GM12878 (cell line): ENCODE data around the gene ACOT12. TPM values are rescaled to one million over a fixed set of nuclear protein-coding genes. Genes with fewer than 3 reads are reported as not detected.
"Not testable (repeated sequence)": the region's sequence is repeated elsewhere in the genome, so short reads cannot be mapped to it uniquely, and the experiment has no call there.

Experiments
- ATAC-seq: fragments of 200-7000 bp; cut with Tn5 transposase; 3 replicates; pipeline ENCODE4 v1.9.1; 2020; ENCODE audit warnings: mild to moderate bottlenecking, moderate library complexity
- BruUV-seq: library from RNA; stranded (reverse); fragments of 400-500 nt; replicated peaks from 2 replicates; lab custom pipeline; 2021; lab: Mats Ljungman, UMichigan
- CTCF ChIA-PET: fragments of 300-600 bp; sonication (Branson Sonifier 250); formaldehyde crosslinking; extraction: SDS; loops from one replicate; lab custom pipeline; 2021; ENCODE audit warnings: inconsistent platforms; lab: Yijun Ruan, JAX
- POLR2A ChIA-PET: fragments of 350-600 bp; formaldehyde crosslinking; extraction: SDS; loops from one replicate; lab custom pipeline; 2021; ENCODE audit warnings: inconsistent platforms; lab: Charles Lee
- RAD21 ChIA-PET: fragments of 300-600 bp; sonication (Branson Sonifier 250); formaldehyde crosslinking; loops from one replicate; lab custom pipeline; 2023; ENCODE audit warnings: antibody characterized with exemption; ENCODE audit not compliant: unreplicated experiment; lab: Charles Lee
- SMC1A ChIA-PET: fragments of 300-600 bp; sonication (Branson Sonifier 250); formaldehyde crosslinking; loops from one replicate; lab custom pipeline; 2023; ENCODE audit not compliant: unreplicated experiment, uncharacterized antibody; lab: Charles Lee
- DNase-seq: peaks from one replicate; pipeline ENCODE4 v3.0.0-alpha.2; 2011; ENCODE audit warnings: low read depth, low spot score
- FAIRE-seq: peaks from 3 replicates; lab custom pipeline; 2011; peaks lifted over from hg19 to GRCh38; lab: Jason Lieb, UNC
- H2AFZ ChIP-seq: 2 replicates; pipeline ENCODE4 v1.6.0; 2011; ENCODE audit warnings: low read depth, low read length, control low read depth; ENCODE audit not compliant: control insufficient read depth
- H3K27ac ChIP-seq: 2 replicates; pipeline ENCODE4 v1.5.1; 2011; ENCODE audit warnings: control low read depth; ENCODE audit not compliant: control insufficient read depth, insufficient read depth
- H3K27me3 ChIP-seq, 2 experiments: replicated peaks in 1 of 2; 2 replicates each; pipeline versions ENCODE4 v1.6.0 to v1.6.1; 2011; ENCODE audit warnings: low read length in 1 of 2; ENCODE audit not compliant: control insufficient read depth in 2 of 2, insufficient read depth in 2 of 2
- H3K36me3 ChIP-seq, 2 experiments: 2 replicates each; pipeline ENCODE4 v1.5.1; 2011; ENCODE audit warnings: low read length in 1 of 2; ENCODE audit not compliant: control insufficient read depth in 2 of 2, insufficient read depth in 2 of 2
- H3K4me1 ChIP-seq: 2 replicates; pipeline ENCODE4 v1.6.1; 2011; ENCODE audit warnings: mild to moderate bottlenecking, low read length, moderate library complexity, mixed read lengths; ENCODE audit not compliant: control insufficient read depth, insufficient read depth
- H3K4me2 ChIP-seq: 2 replicates; pipeline ENCODE4 v1.6.0; 2011; ENCODE audit warnings: control low read depth; ENCODE audit not compliant: control insufficient read depth, insufficient read depth
- H3K4me3 ChIP-seq: fragments of 200-600 bp; sonication (generic); 2 replicates; pipeline ENCODE4 v1.5.1; 2016
- H3K79me2 ChIP-seq: 2 replicates; pipeline ENCODE4 v1.6.0; 2011; ENCODE audit warnings: low read length; ENCODE audit not compliant: control insufficient read depth, insufficient read depth
- H3K9ac ChIP-seq: 2 replicates; pipeline ENCODE4 v1.8.0; 2011; ENCODE audit warnings: low read length, control low read depth, mixed read lengths; ENCODE audit not compliant: control insufficient read depth, insufficient read depth
- H3K9me3 ChIP-seq: replicated peaks from 3 replicates; pipeline ENCODE4 v1.5.1; 2011; ENCODE audit warnings: mild to moderate bottlenecking, low read length; ENCODE audit not compliant: control insufficient read depth, insufficient read depth
- H4K20me1 ChIP-seq: 2 replicates; pipeline ENCODE4 v1.6.0; 2011; ENCODE audit not compliant: control insufficient read depth, insufficient read depth
- ASH2L ChIP-seq: fragments of 300-600, 200-600 bp; sonication (generic); IDR thresholded peaks from 2 replicates; pipeline ENCODE4 v1.6.1; 2017; ENCODE audit warnings: low read depth, mild to moderate bottlenecking, borderline replicate concordance
- ATF7 ChIP-seq: fragments of 450-650 bp; IDR thresholded peaks from 2 replicates; pipeline ENCODE4 v1.6.1; 2016; ENCODE audit warnings: low read depth, mild to moderate bottlenecking
- CHD1 ChIP-seq: IDR thresholded peaks from 2 replicates; pipeline ENCODE4 v1.6.1; 2012; ENCODE audit warnings: low read depth, low read length, improper control_type of control experiment
- CREB1 ChIP-seq: IDR thresholded peaks from 2 replicates; pipeline ENCODE4 v1.6.1; 2012; ENCODE audit warnings: low read depth, mild to moderate bottlenecking, inconsistent platforms
- EGR1 ChIP-seq, 2 experiments: IDR thresholded peaks; 1 replicate in 1 of 2; 2 replicates in 1 of 2; pipeline ENCODE4 v1.6.1; 2011 to 2012; ENCODE audit warnings: low read depth in 2 of 2, low read length in 2 of 2, borderline replicate concordance in 1 of 2, mild to moderate bottlenecking in 1 of 2, moderate library complexity in 1 of 2
- FOXM1 ChIP-seq: IDR thresholded peaks from 2 replicates; pipeline ENCODE4 v1.6.1; 2012; ENCODE audit warnings: low read depth, mild to moderate bottlenecking, inconsistent platforms, low read length, moderate library complexity
- HDGF ChIP-seq: fragments of 450-650 bp; IDR thresholded peaks from 2 replicates; pipeline ENCODE4 v1.6.1; 2016; ENCODE audit warnings: antibody characterized with exemption
- IKZF2 ChIP-seq, 2 experiments: fragments of 450-650 bp; IDR thresholded peaks; 2 replicates each; pipeline ENCODE4 v1.6.1; 2017; ENCODE audit warnings: mild to moderate bottlenecking in 2 of 2, moderate library complexity in 2 of 2
- KLF5 ChIP-seq: fragments of 450-650 bp; IDR thresholded peaks from 2 replicates; pipeline ENCODE4 v1.6.1; 2014; ENCODE audit warnings: mild to moderate bottlenecking; ENCODE audit not compliant: partially characterized antibody
- NRF1 ChIP-seq: conservative IDR thresholded peaks from 2 replicates; pipeline ENCODE4 v1.6.1; 2011; ENCODE audit warnings: mild to moderate bottlenecking, low read depth, low read length, improper control_type of control experiment
- POLR2AphosphoS5 ChIP-seq: IDR thresholded peaks from 2 replicates; pipeline ENCODE4 v1.6.1; 2011; ENCODE audit warnings: mild to moderate bottlenecking, low read length, inconsistent platforms
- ZNF207 ChIP-seq: fragments of 450-650 bp; IDR thresholded peaks from 2 replicates; pipeline ENCODE4 v1.6.1; 2014; ENCODE audit warnings: antibody characterized with exemption, mild to moderate bottlenecking, borderline replicate concordance
- ZNF24 ChIP-seq: fragments of 450-650 bp; IDR thresholded peaks from 2 replicates; pipeline ENCODE4 v1.6.1; 2017; ENCODE audit warnings: antibody characterized with exemption, mild to moderate bottlenecking
- WGBS: methylation state at CpG from one replicate; pipeline ENCODE4 v1.1.6; 2016; ENCODE audit warnings: low lambda C conversion rate; ENCODE audit not compliant: insufficient replicate concordance, insufficient coverage; ENCODE audit errors: missing lambda C conversion rate; 5-methylcytosine and 5-hydroxymethylcytosine counted together
- in situ Hi-C: fragments of 300-500 bp; cut with MboI; formaldehyde crosslinking; loops from 9 replicates; pipeline ENCODE4 v1.14.3; 2018; ENCODE audit warnings: mixed read lengths
- intact Hi-C: fragments of 100-400 bp; cut with micrococcal nuclease; formaldehyde crosslinking; loops from one replicate; pipeline ENCODE4 v1.14.2; 2022; ENCODE audit not compliant: unreplicated experiment
- polyA plus RNA-seq, 11 experiments: library from polyadenylated mRNA; depleted of rRNA in 4 of 11; unstranded in 6 of 11; stranded (reverse) in 5 of 11; fragments of >200 nt; fragmentation: Nextera tagmentation in 4 of 11; fragmentation: Illumina TruSeq in 1 of 11; extraction: Ambion mirVana in 4 of 11; extraction: Trizol in 1 of 11; gene quantifications; 1 replicate in 1 of 11; 2 replicates in 10 of 11; pipeline versions ENCODE4 v1.2.1 to v1.2.3, GENCODE V29; 2011 to 2016; ENCODE audit warnings: inconsistent platforms in 2 of 11, missing spikeins in 2 of 11, low read depth in 1 of 11
- total RNA-seq, 4 experiments: library from RNA; depleted of rRNA in 3 of 4; stranded (reverse); fragments of >200 nt in 3 of 4; fragmentation: Illumina TruSeq in 1 of 4; extraction: Trizol in 1 of 4; gene quantifications; 2 replicates each; pipeline versions ENCODE4 v1.2.1 to v1.2.3, GENCODE V29; 2013 to 2021
- TF ChIP-seq, protein P1 (sequence below): fragments of 450-650 bp; IDR thresholded peaks from 2 replicates; pipeline ENCODE4 v1.6.1; 2017; ENCODE audit warnings: low read depth, mild to moderate bottlenecking, moderate library complexity

The ACOT12 gene
- total and polyA plus RNA-seq, 10 of the 15 experiments (the other 5 are each of a cell fraction or from before 2014, with no cell fraction given) = 0.08 TPM; not detected in 9

DNA sequence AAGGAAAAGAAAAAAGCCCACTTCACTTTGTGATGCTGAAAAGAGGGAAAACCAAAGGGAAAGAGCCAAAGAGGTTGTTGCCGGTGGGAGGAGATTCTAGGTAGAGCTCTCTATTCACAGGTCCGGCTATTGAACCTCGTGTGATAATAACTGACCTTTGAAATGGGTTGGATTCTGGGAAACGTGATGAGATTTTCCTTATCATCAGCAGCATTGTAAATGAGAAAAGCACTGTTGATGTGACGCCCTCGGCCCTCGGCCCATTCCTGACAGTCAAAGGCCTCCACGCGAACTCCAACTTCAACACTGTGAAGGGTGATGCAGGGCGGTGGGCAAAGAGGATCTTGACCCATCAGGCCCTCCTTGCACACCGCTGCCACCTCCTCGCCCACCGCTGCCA, 49.2 kb downstream of the ACOT12 start:
- RAD21 ChIA-PET = no interaction called here
- in situ Hi-C loops = no loop called here

DNA sequence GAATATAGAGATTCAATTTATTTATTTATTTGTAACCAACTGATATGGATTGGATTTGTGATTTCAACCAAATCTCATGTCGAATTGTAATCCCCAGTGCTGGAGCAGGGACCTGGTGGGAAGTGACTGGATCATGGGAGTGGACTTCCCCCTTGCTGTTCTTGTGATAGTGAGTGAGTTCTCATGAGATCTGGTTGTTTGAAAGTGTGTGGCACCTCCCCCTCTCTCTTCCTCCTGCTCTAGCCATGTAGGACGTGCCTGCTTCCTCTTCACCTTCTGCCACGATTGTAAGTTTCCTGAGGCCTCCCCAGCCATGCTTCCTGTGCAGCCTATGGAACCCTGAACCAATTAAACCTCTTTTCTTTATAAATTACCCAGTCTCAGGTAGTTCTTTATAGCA, 55.7 kb downstream of the ACOT12 start:
- FAIRE-seq, H3K36me3 ChIP-seq: not testable (repeated sequence)
- CTCF ChIA-PET = interaction anchor here (1.2 kb wide), 1 partner anchor 10 kb away, joined by 4 read pairs; no protein-coding TSS in a partner anchor

More for the DNA sequence above, 49.2 kb downstream of the ACOT12 start:
- ATAC-seq = no peak
- Histone ChIP-seq H3K4me2 (no peak overlapping the region), H3K36me3 (no peaks in the 10 kb centered on the region), H3K9me3 (no peaks in the 10 kb centered on the region), H3K27me3 (no peaks in the 10 kb centered on the region), H3K4me1 (no peaks in the 10 kb centered on the region), H3K27ac (no peak overlapping the region), H3K9ac (no peak overlapping the region), H3K4me3 (no peak overlapping the region), H2AFZ (no peak overlapping the region), H4K20me1 (no peaks in the 10 kb centered on the region), H3K79me2 (no peaks in the 10 kb centered on the region)
- no peak for FAIRE-seq
- intact Hi-C loops = no loop called here
- TF ChIP-seq EGR1 (IDR thresholded peaks at IDR 0.05; ENCODE audit: borderline replicate concordance in 1 of 2, low read depth in 2 of 2, low read length in 2 of 2) (no peak), FOXM1 (no peak), CREB1 (no peak), POLR2AphosphoS5 (no peak), CHD1 (no peak), ZNF207 (no peak), ATF7 (no peak), NRF1 (no peak), KLF5 (no peak), ZNF24 (no peak), IKZF2 (IDR thresholded peaks at IDR 0.05) (no peak), ASH2L (no peak), HDGF (no peak)
- TF ChIP-seq, protein P1, sequence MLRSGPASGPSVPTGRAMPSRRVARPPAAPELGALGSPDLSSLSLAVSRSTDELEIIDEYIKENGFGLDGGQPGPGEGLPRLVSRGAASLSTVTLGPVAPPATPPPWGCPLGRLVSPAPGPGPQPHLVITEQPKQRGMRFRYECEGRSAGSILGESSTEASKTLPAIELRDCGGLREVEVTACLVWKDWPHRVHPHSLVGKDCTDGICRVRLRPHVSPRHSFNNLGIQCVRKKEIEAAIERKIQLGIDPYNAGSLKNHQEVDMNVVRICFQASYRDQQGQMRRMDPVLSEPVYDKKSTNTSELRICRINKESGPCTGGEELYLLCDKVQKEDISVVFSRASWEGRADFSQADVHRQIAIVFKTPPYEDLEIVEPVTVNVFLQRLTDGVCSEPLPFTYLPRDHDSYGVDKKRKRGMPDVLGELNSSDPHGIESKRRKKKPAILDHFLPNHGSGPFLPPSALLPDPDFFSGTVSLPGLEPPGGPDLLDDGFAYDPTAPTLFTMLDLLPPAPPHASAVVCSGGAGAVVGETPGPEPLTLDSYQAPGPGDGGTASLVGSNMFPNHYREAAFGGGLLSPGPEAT = no peak
- DNase-seq = no peak
- WGBS = 55% methylated on average over 13 of the region's 13 CpGs
- ChIA-PET POLR2A (no interaction called here), SMC1A (interaction anchor here (1.6 kb wide), 1 partner anchor 18 kb away, joined by 3 read pairs; no protein-coding TSS in a partner anchor), CTCF (no interaction called here)
- no TSS peak for BruUV-seq

More for the DNA sequence above, 55.7 kb downstream of the ACOT12 start:
- POLR2A ChIA-PET = interaction anchor here (0.6 kb wide), 1 partner anchor 113 kb away, joined by 3 read pairs; no protein-coding TSS in a partner anchor
- 11% methylated on average over 3 of the region's 3 CpGs for WGBS
- H3K9me3 ChIP-seq, in situ Hi-C loops, H3K4me2 ChIP-seq, ATAC-seq, H3K9ac ChIP-seq, H3K4me1 ChIP-seq, H3K4me3 ChIP-seq, H3K27ac ChIP-seq, H4K20me1 ChIP-seq, H3K79me2 ChIP-seq, DNase-seq, RAD21 ChIA-PET, intact Hi-C loops, H3K27me3 ChIP-seq, BruUV-seq, H2AFZ ChIP-seq: not testable (repeated sequence)
- SMC1A ChIA-PET = interaction anchor here (0.7 kb wide), 1 partner anchor 68 kb away, joined by 3 read pairs; no protein-coding TSS in a partner anchor
